ENCODE results near the gene OR8B4. TPM values are rescaled to one million over a fixed set of nuclear protein-coding genes. Genes with fewer than 3 reads are reported as not detected.

The OR8B4 gene
- total RNA-seq, 1 experiment from 2014 or later = not detected

- ChIA-PET CTCF (no interaction called here), POLR2A (no interaction called here)
- H3K9me3 ChIP-seq = no peaks in the 10 kb centered on the region
- no TSS peak for BruUV-seq (replicated peaks)
- no peak overlapping the region for H3K4me3 Mint-ChIP-seq (ENCODE audit: unreplicated experiment)
- DNase-seq = no peak
- no peaks in the 10 kb centered on the region for H3K9me3 Mint-ChIP-seq (ENCODE audit: unreplicated experiment)
- no peaks in the 10 kb centered on the region for H3K36me3 Mint-ChIP-seq (ENCODE audit: insufficient read depth, unreplicated experiment)
- intact Hi-C loops (cut with micrococcal nuclease; ENCODE audit: unreplicated experiment) = no loop called here
- no peak overlapping the region for H3K27ac Mint-ChIP-seq (ENCODE audit: unreplicated experiment)
- H3K4me3 ChIP-seq (ENCODE audit: low read depth, low read length) = no peak overlapping the region
- H3K4me1 Mint-ChIP-seq (ENCODE audit: low read depth, unreplicated experiment) = no peaks in the 10 kb centered on the region
- peaks cover 40% of the 10 kb centered on the region for H3K27me3 Mint-ChIP-seq (ENCODE audit: insufficient read depth, unreplicated experiment)
- H3K27me3 ChIP-seq (replicated peaks; ENCODE audit: control insufficient read depth, insufficient read depth, low read length) = 0 out of 2 replicates have a peak, but pooled peaks cover 1% of the 10 kb centered on the region
- H3K4me1 ChIP-seq = no peaks in the 10 kb centered on the region
- no peaks in the 10 kb centered on the region for H3K36me3 ChIP-seq (ENCODE audit: control insufficient read depth, insufficient read depth, low read length)
- TF ChIP-seq CTCF (IDR thresholded peaks at IDR 0.05; ENCODE audit: insufficient read depth in 1 of 2, low read depth in 1 of 2, low read length in 1 of 2, severe bottlenecking in 1 of 2, unreplicated experiment in 1 of 2) = no peak
Measured at GRCh38 chr11:124441081-124441480, 16.4 kb upstream of the OR8B4 start.

GRCh38 chr11:124440608-124441007 lies 15.9 kb upstream of the OR8B4 start:
- 0 out of 2 replicates have a peak, but pooled peaks cover 1% of the 10 kb centered on the region for H3K27me3 ChIP-seq (replicated peaks; ENCODE audit: control insufficient read depth, insufficient read depth, low read length)
- H3K27ac Mint-ChIP-seq (ENCODE audit: unreplicated experiment) = no peak overlapping the region
- no TSS peak for BruUV-seq (replicated peaks)

GRCh38 chr11:124434699-124435098 lies 10.0 kb upstream of the OR8B4 start:
- TF ChIP-seq CTCF (IDR thresholded peaks at IDR 0.05; ENCODE audit: insufficient read depth in 1 of 2, low read depth in 1 of 2, low read length in 1 of 2, severe bottlenecking in 1 of 2, unreplicated experiment in 1 of 2) = no peak
- H3K9me3 Mint-ChIP-seq (ENCODE audit: unreplicated experiment) = peaks cover 4% of the 10 kb centered on the region
- POLR2A ChIA-PET = no interaction called here

More at GRCh38 chr11:124440608-124441007, 15.9 kb upstream of the OR8B4 start:
- intact Hi-C loops (cut with micrococcal nuclease; ENCODE audit: unreplicated experiment) = no loop called here
- Mint-ChIP-seq H3K9me3 (ENCODE audit: unreplicated experiment) (no peaks in the 10 kb centered on the region), H3K4me3 (ENCODE audit: unreplicated experiment) (no peak overlapping the region), H3K36me3 (ENCODE audit: insufficient read depth, unreplicated experiment) (no peaks in the 10 kb centered on the region), H3K4me1 (ENCODE audit: low read depth, unreplicated experiment) (no peaks in the 10 kb centered on the region), H3K27me3 (ENCODE audit: insufficient read depth, unreplicated experiment) (peaks cover 45% of the 10 kb centered on the region)
- DNase-seq = no peak
- CTCF ChIA-PET = no interaction called here
- Histone ChIP-seq H3K36me3 (ENCODE audit: control insufficient read depth, insufficient read depth, low read length) (no peaks in the 10 kb centered on the region), H3K9me3 (no peaks in the 10 kb centered on the region), H3K4me1 (no peaks in the 10 kb centered on the region), H3K4me3 (ENCODE audit: low read depth, low read length) (no peak overlapping the region)
- POLR2A ChIA-PET = no interaction called here
- no peak for TF ChIP-seq CTCF (IDR thresholded peaks at IDR 0.05; ENCODE audit: insufficient read depth in 1 of 2, low read depth in 1 of 2, low read length in 1 of 2, severe bottlenecking in 1 of 2, unreplicated experiment in 1 of 2)

More at GRCh38 chr11:124434699-124435098, 10.0 kb upstream of the OR8B4 start:
- Mint-ChIP-seq H3K4me1 (ENCODE audit: low read depth, unreplicated experiment) (no peaks in the 10 kb centered on the region), H3K4me3 (ENCODE audit: unreplicated experiment) (no peak overlapping the region), H3K27ac (ENCODE audit: unreplicated experiment) (no peak overlapping the region), H3K27me3 (ENCODE audit: insufficient read depth, unreplicated experiment) (peaks cover 25% of the 10 kb centered on the region), H3K36me3 (ENCODE audit: insufficient read depth, unreplicated experiment) (no peaks in the 10 kb centered on the region)
- intact Hi-C loops (cut with micrococcal nuclease; ENCODE audit: unreplicated experiment) = no loop called here
- H3K36me3 ChIP-seq (ENCODE audit: control insufficient read depth, insufficient read depth, low read length) = no peaks in the 10 kb centered on the region
- H3K27me3 ChIP-seq (replicated peaks; ENCODE audit: control insufficient read depth, insufficient read depth, low read length) = no peaks in the 10 kb centered on the region
- CTCF ChIA-PET = no interaction called here
- no TSS peak for BruUV-seq (replicated peaks)
- H3K9me3 ChIP-seq = peaks cover 7% of the 10 kb centered on the region
- no peak overlapping the region for H3K4me3 ChIP-seq (ENCODE audit: low read depth, low read length)
- DNase-seq = no peak
- 0 out of 2 replicates have a peak, but pooled peaks cover 6% of the 10 kb centered on the region for H3K4me1 ChIP-seq

All from Caco-2 (cell line).